PFSK-1 (cell line): ENCODE results near the gene ISYNA1.
A peak's percentile ranks its signal among the peaks of the same experiment; 100 is the strongest.

Experiments
- FOXP2 ChIP-seq: optimal IDR thresholded peaks from 2 replicates; pipeline ENCODE3; 2011; ENCODE audit warnings: borderline replicate concordance, control low read depth, inconsistent platforms; ENCODE audit not compliant: insufficient read depth; ENCODE audit errors: extremely low read length, extremely low read depth
- POLR2AphosphoS5 ChIP-seq: IDR thresholded peaks from 2 replicates; pipeline ENCODE4 v1.6.1; 2012; ENCODE audit warnings: low read depth, mild to moderate bottlenecking, control low read depth, low read length, moderate library complexity
- SIN3A ChIP-seq: IDR thresholded peaks from 2 replicates; pipeline ENCODE4 v1.6.1; 2012; ENCODE audit warnings: mild to moderate bottlenecking, low read length, moderate library complexity, borderline replicate concordance; ENCODE audit not compliant: insufficient read depth
- TAF1 ChIP-seq: IDR thresholded peaks from 2 replicates; pipeline ENCODE4 v1.6.1; 2012; ENCODE audit warnings: low read length, control low read depth, borderline replicate concordance; ENCODE audit not compliant: insufficient read depth
- TF ChIP-seq, protein P1 (sequence below), 2 experiments: IDR thresholded peaks; 2 replicates each; pipeline versions ENCODE4 v1.6.1 to v1.8.0; 2011 to 2012; ENCODE audit warnings: low read depth in 2 of 2, low read length in 2 of 2, control low read depth in 1 of 2, inconsistent platforms in 1 of 2, mild to moderate bottlenecking in 1 of 2, moderate library complexity in 1 of 2; ENCODE audit not compliant: insufficient read depth in 1 of 2

Gene ISYNA1

DNA sequence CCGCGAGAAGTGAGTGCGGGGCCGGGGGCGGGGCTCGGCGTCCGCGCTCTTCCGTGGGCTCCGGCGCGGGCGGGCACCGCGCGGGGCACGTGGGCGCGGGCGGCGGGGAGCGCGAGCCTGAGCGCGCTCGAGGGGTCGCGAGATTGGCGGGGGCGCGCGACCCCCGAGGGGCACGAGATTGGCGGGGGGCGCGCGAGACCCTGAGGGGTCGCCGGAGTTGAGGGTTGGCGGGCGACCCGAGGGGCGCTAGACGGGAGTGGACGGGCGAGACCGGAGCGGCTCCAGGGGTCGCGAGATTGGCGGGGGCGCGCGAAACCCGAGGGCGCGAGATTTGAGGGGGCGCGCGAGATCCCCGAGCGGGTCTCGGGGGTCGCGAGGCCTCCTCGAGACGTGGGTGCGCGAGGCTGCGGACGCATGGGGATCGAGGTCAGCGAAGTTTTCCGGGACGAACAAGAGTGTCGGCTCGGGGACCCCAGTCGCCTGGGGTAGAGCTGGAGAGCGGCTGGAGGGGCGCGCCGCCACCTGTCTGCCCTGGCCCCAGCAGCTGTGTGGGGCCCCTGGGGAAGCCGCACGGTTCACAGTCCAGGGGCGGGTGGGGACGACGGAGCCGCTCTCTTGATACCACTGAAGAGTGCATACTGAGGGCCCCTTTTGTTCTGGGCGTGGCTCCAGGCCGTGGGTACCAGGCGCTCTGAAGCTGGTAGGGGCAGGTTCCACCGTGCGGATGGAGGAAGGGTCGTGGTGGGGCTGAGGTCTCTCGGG, 18.1 kb downstream of the ISYNA1 start:
- TF ChIP-seq, protein P1, sequence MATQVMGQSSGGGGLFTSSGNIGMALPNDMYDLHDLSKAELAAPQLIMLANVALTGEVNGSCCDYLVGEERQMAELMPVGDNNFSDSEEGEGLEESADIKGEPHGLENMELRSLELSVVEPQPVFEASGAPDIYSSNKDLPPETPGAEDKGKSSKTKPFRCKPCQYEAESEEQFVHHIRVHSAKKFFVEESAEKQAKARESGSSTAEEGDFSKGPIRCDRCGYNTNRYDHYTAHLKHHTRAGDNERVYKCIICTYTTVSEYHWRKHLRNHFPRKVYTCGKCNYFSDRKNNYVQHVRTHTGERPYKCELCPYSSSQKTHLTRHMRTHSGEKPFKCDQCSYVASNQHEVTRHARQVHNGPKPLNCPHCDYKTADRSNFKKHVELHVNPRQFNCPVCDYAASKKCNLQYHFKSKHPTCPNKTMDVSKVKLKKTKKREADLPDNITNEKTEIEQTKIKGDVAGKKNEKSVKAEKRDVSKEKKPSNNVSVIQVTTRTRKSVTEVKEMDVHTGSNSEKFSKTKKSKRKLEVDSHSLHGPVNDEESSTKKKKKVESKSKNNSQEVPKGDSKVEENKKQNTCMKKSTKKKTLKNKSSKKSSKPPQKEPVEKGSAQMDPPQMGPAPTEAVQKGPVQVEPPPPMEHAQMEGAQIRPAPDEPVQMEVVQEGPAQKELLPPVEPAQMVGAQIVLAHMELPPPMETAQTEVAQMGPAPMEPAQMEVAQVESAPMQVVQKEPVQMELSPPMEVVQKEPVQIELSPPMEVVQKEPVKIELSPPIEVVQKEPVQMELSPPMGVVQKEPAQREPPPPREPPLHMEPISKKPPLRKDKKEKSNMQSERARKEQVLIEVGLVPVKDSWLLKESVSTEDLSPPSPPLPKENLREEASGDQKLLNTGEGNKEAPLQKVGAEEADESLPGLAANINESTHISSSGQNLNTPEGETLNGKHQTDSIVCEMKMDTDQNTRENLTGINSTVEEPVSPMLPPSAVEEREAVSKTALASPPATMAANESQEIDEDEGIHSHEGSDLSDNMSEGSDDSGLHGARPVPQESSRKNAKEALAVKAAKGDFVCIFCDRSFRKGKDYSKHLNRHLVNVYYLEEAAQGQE (IDR thresholded peaks at IDR 0.05; ENCODE audit: insufficient read depth in 1 of 2, low read depth in 2 of 2, low read length in 2 of 2), result no peak
- TF ChIP-seq SIN3A (0 out of 2 replicates have a peak, but pooled peaks have one; percentile 1), TAF1 (0 out of 2 replicates have a peak, but pooled peaks have one; percentile 18)

DNA sequence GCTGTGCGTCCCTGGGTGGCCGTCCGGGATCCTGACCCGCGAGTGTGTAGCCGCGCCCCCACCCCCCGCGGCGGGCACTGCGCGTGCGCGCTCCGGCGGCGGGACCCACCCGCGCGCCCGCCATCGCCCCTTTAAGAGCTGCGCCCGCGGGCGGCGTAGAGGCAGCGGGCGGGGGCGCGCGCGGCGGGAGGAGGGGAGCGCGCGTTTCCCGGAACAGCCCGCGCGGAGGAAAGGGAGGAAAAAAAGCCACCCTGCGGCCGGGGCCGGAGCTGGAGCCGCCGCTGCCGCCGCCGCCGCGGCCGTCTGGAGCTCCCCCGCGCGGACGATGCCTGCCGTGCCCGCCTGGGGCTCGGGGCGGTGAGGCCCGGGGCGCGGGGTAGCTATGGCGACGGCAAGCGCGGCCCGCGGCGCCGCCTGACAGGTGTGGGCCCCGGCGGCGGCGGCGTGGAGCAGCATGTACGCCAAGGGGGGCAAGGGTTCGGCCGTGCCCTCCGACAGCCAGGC, 18.7 kb downstream of the ISYNA1 start, which contains the start of gene SSBP4:
SSBP4 (plus strand) TSS at position 204 of the 504 bp plus-strand sequence; CDS start at position 455, 251 bp downstream.
- TF ChIP-seq POLR2AphosphoS5, result no peak
- TF ChIP-seq, protein P1 (IDR thresholded peaks at IDR 0.05; ENCODE audit: insufficient read depth in 1 of 2, low read depth in 2 of 2, low read length in 2 of 2), result no peak
- 0 out of 2 replicates have a peak, but pooled peaks have one; percentile 7 for TF ChIP-seq SIN3A
- peak; percentile 68 for TF ChIP-seq TAF1
- peak; percentile 28 for TF ChIP-seq FOXP2

DNA sequence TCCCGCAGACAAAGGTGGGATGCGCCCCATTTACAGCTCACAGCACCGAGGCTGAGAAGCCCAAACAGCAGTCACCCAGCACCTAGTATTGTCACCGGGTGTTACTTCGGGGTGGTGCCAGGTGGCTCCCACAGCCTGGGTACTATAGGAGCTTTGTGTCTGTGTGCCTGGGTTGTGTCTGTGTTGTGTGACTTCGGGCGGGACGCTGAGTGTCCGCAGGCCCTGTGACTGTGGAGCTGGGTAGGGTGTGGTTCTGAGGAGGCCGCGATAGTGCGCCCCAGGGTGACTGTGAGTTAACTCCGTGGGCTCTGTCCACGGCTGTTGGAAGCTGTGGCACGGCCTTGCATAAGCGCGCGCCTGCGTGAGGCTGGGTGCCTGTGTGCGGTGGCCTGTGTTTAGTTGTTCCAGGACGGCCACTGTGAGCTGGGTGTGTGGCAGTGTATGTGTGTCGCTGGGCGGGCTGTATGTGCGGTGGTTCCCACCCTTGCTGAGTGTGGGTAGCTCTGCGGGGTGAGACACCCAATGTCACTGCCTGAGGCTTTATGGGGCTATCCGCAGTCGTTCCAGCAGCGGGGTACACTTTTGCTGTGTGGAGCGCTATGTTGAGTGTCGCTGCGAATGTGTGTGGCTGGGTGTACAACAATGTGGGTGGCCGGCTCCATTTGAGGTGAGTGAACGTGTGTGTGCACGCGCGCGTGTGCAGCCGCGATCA, 19.3 kb downstream of the ISYNA1 start:
- no peak for TF ChIP-seq TAF1
- no peak for TF ChIP-seq SIN3A

DNA sequence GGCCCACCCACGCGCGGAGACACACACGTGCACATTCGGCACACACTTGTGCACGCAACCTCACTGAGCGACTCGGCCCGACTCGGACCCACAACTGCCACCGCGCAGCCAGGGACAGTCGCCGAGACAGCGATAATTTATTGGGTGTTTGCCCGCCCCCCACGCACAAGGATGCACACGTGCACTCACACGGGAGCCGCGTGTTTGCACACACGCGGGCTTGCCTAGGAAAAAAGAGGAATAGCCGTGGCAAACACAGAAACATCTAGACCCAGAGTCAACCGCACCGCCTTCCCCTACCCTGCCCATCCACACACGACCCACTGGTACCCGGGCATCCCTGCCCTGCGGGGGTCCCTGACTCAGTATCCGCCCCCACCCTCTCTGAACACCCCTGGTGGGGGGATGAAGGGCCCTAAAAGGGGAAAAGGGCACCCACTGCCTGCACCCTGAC, 19.9 kb downstream of the ISYNA1 start:
- TF ChIP-seq, protein P1 (IDR thresholded peaks at IDR 0.05; ENCODE audit: insufficient read depth in 1 of 2, low read depth in 2 of 2, low read length in 2 of 2), result no peak
- no peak for TF ChIP-seq FOXP2
- no peak for TF ChIP-seq SIN3A
- no peak for TF ChIP-seq TAF1
- no peak for TF ChIP-seq POLR2AphosphoS5

DNA sequence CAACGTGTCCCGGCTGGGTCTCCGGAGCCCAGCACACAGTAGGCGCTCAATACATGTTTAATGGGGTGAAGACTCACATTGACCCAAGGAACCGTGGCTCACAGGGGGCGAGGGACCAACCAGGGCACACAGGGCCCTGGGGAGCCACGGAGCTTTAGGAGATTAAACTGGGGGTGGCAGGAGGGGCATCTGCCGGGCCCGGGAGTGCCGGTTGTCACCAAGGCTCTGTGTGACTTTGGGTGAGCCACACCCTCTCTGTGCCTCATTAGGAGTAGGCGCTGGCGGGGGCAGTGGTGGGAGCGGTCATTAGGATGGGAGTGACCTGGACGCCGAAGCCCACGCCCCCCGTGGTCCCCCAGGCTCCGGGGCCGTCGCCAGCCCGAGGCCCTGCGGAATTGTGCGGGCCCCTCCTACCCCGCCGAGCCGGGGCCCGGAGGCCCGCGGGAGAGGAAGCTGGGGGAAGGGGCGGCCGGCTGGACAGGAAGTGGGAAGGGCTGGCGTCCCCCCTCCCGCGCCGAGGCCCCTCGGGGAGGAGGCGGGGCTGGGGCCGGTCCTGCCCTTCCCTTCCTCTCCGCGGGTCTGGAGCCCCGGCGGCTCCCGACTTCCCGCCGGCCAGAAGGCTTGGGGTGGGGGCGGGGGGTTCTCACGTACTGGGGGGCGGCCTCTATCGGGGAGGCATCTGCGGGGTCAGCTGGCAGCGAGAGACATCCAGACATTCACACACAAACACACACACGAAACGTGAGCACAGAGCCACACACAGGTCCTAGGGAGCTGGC, 20.5 kb downstream of the ISYNA1 start:
- TF ChIP-seq TAF1 (no peak), POLR2AphosphoS5 (peak; percentile 28; the same call in 1 of the 2 replicates), FOXP2 (peak; percentile 16), SIN3A (no peak)
- TF ChIP-seq, protein P1 (IDR thresholded peaks at IDR 0.05; ENCODE audit: insufficient read depth in 1 of 2, low read depth in 2 of 2, low read length in 2 of 2), result 0 out of 4 replicates have a peak, but pooled peaks have one; percentile 12 to 17
